ENCODE results near the gene MRPL55. TPM values are rescaled to one million over a fixed set of nuclear protein-coding genes. Genes with fewer than 3 reads are reported as not detected.

MRPL55 gene
- total RNA-seq, 1 experiment from 2014 or later, result 63.7 TPM

- H3K4me3 Mint-ChIP-seq (ENCODE audit: unreplicated experiment), result no peak overlapping the region
- Histone ChIP-seq H3K4me1 (peaks cover 6% of the 10 kb centered on the region; the same call in 1 of the 2 replicates), H3K9me3 (no peaks in the 10 kb centered on the region), H3K36me3 (ENCODE audit: control insufficient read depth, insufficient read depth, low read length) (peaks cover 2% of the 10 kb centered on the region), H3K4me3 (ENCODE audit: low read depth, low read length) (no peak overlapping the region), H3K27me3 (replicated peaks; ENCODE audit: control insufficient read depth, insufficient read depth, low read length) (no peaks in the 10 kb centered on the region)
- TF ChIP-seq CTCF (IDR thresholded peaks at IDR 0.05; ENCODE audit: insufficient read depth in 1 of 2, low read depth in 1 of 2, low read length in 1 of 2, severe bottlenecking in 1 of 2, unreplicated experiment in 1 of 2), result no peak
- ChIA-PET POLR2A (interaction anchor here (0.7 kb wide), 1 partner anchor 12 kb away, joined by 3 read pairs; no protein-coding TSS in a partner anchor), CTCF (no interaction called here)
- H3K36me3 Mint-ChIP-seq (ENCODE audit: insufficient read depth, unreplicated experiment), result peaks cover 7% of the 10 kb centered on the region
- no peaks in the 10 kb centered on the region for H3K27me3 Mint-ChIP-seq (ENCODE audit: insufficient read depth, unreplicated experiment)
- H3K9me3 Mint-ChIP-seq (ENCODE audit: unreplicated experiment), result no peaks in the 10 kb centered on the region
- BruUV-seq (replicated peaks), result no TSS peak
- DNase-seq, result peak in 1 of 2 experiments; percentile 32
- no peak overlapping the region for H3K27ac Mint-ChIP-seq (ENCODE audit: unreplicated experiment)
- intact Hi-C loops (cut with micrococcal nuclease; ENCODE audit: unreplicated experiment), result no loop called here
- H3K4me1 Mint-ChIP-seq (ENCODE audit: low read depth, unreplicated experiment), result no peaks in the 10 kb centered on the region
These were observed 41.5 kb upstream of the MRPL55 start for GRCh38 chr1:228150461-228151179.

- no peak overlapping the region for H3K4me3 Mint-ChIP-seq (ENCODE audit: unreplicated experiment)
- POLR2A ChIA-PET, result no interaction called here
These were observed 41.0 kb upstream of the MRPL55 start for GRCh38 chr1:228150120-228150460.

More at GRCh38 chr1:228150120-228150460, 41.0 kb upstream of the MRPL55 start:
- Histone ChIP-seq H3K4me3 (ENCODE audit: low read depth, low read length) (no peak overlapping the region), H3K4me1 (peaks cover 6% of the 10 kb centered on the region; the same call in 1 of the 2 replicates), H3K36me3 (ENCODE audit: control insufficient read depth, insufficient read depth, low read length) (peaks cover 2% of the 10 kb centered on the region), H3K9me3 (no peaks in the 10 kb centered on the region), H3K27me3 (replicated peaks; ENCODE audit: control insufficient read depth, insufficient read depth, low read length) (no peaks in the 10 kb centered on the region)
- CTCF ChIA-PET, result interaction anchor here (0.7 kb wide), 1 partner anchor 150 kb away, joined by 5 read pairs; no protein-coding TSS in a partner anchor
- no peaks in the 10 kb centered on the region for H3K4me1 Mint-ChIP-seq (ENCODE audit: low read depth, unreplicated experiment)
- no TSS peak for BruUV-seq (replicated peaks)
- H3K9me3 Mint-ChIP-seq (ENCODE audit: unreplicated experiment), result no peaks in the 10 kb centered on the region
- H3K36me3 Mint-ChIP-seq (ENCODE audit: insufficient read depth, unreplicated experiment), result peaks cover 7% of the 10 kb centered on the region
- TF ChIP-seq CTCF (IDR thresholded peaks at IDR 0.05; ENCODE audit: insufficient read depth in 1 of 2, low read depth in 1 of 2, low read length in 1 of 2, severe bottlenecking in 1 of 2, unreplicated experiment in 1 of 2), result no peak
- intact Hi-C loops (cut with micrococcal nuclease; ENCODE audit: unreplicated experiment), result no loop called here
- H3K27me3 Mint-ChIP-seq (ENCODE audit: insufficient read depth, unreplicated experiment), result no peaks in the 10 kb centered on the region
- peak in 1 of 2 experiments; percentile 34 for DNase-seq
- H3K27ac Mint-ChIP-seq (ENCODE audit: unreplicated experiment), result no peak overlapping the region

All from Caco-2 (cell line).